GM13977 (cell line): ENCODE measurements around the gene GSN.

Source experiments
- DNase-seq: peaks from one replicate; pipeline ENCODE4 v3.0.0; 2012; ENCODE audit warnings: low spot score
- in situ Hi-C: fragments of 300-500 bp; cut with MboI; formaldehyde crosslinking; loops from one replicate; pipeline ENCODE4 v1.12.0; 2022; ENCODE audit warnings: low sequenced_read_pairs, low pct_unique_long_range_greater_than_20kb, mixed read lengths, inconsistent platforms; ENCODE audit not compliant: unreplicated experiment
- TF ChIP-seq, protein P1 (sequence below): IDR thresholded peaks from 2 replicates; pipeline ENCODE4 v1.5.1; 2012; ENCODE audit warnings: mild to moderate bottlenecking, control low read depth; ENCODE audit not compliant: insufficient read depth; ENCODE audit errors: extremely low read depth, missing control alignments

The GSN gene

DNA sequence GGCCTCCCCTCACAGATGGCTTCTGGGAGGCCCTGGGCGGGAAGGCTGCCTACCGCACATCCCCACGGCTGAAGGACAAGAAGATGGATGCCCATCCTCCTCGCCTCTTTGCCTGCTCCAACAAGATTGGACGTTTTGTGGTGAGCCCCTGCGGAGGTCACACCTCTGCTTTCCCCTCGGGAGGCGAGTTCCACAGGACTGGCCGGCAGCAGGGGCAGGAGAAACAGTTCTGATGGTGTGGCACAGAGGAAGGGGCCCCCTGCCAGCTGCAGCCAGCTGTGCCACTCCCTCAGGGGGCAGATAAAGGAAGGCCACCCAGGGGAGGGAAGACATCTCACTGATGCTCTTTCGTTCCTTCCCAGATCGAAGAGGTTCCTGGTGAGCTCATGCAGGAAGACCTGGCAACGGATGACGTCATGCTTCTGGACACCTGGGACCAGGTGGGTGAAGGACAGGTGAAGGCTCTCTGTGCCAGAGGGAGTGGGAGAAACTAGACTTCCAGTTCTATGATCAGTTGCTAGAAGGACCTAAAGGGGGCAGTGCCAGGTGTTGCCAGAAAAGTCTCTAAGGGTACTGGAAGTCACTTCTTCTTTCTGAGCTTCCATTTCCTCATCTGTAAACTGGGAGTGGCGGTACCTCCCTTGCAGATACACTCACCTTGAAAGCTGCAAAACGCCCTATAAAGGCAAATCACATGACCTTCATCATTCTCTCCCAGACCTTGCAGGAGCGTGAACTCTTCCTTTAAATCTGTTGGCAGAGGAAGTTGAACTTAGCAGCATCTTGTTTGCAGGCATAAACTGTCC lies 61.1 kb downstream of the GSN start:
- in situ Hi-C loops, result no loop called here
- DNase-seq, result peak; percentile 8
- TF ChIP-seq, protein P1, sequence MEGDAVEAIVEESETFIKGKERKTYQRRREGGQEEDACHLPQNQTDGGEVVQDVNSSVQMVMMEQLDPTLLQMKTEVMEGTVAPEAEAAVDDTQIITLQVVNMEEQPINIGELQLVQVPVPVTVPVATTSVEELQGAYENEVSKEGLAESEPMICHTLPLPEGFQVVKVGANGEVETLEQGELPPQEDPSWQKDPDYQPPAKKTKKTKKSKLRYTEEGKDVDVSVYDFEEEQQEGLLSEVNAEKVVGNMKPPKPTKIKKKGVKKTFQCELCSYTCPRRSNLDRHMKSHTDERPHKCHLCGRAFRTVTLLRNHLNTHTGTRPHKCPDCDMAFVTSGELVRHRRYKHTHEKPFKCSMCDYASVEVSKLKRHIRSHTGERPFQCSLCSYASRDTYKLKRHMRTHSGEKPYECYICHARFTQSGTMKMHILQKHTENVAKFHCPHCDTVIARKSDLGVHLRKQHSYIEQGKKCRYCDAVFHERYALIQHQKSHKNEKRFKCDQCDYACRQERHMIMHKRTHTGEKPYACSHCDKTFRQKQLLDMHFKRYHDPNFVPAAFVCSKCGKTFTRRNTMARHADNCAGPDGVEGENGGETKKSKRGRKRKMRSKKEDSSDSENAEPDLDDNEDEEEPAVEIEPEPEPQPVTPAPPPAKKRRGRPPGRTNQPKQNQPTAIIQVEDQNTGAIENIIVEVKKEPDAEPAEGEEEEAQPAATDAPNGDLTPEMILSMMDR, result no peak

DNA sequence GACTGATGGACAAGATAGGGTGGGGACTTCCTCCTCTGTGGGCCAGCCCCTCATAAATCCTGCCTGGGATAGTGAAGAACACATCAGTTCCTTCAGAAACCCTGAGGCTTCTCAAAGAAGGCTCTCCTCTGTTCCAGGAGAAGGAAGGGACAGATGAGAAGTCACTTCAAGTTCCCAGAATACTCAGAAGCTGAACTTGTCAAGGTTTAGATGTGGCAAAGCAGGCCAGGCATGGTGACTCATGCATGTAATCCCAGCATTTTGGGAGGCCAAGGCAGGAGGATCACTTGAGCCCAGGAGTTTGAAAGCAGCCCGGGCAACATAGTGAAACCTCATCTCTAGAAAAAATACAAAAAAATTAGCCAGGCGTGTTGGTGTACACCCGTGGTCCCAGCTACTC lies 63.6 kb downstream of the GSN start:
- in situ Hi-C loops, result no loop called here
- DNase-seq, result peak; percentile 3
- TF ChIP-seq, protein P1, result no peak

DNA sequence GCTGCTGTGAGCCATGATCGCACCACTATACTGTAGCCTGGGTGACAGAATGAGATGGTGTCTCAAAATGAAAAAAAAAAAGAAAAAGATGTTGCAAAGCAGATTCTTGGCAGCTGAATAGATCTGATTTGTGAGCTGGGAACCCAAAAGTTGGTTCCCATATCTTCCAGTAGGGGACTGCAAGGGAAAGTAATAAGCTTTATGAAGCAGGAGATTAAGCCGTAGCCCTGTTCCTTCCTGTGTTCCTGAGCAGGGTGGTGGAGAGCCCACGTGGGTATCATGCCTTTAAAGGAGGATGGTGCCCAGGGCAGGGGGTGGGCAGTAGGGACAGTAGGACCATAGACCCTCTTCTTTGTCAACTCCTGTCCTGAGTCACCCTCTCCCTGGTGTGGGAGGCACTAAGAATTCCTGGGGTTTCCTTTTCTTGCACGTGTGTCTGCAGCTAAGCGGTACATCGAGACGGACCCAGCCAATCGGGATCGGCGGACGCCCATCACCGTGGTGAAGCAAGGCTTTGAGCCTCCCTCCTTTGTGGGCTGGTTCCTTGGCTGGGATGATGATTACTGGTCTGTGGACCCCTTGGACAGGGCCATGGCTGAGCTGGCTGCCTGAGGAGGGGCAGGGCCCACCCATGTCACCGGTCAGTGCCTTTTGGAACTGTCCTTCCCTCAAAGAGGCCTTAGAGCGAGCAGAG lies 64.2 kb downstream of the GSN start:
- in situ Hi-C loops, result no loop called here
- TF ChIP-seq, protein P1, result no peak
- DNase-seq, result peak; percentile 7

DNA sequence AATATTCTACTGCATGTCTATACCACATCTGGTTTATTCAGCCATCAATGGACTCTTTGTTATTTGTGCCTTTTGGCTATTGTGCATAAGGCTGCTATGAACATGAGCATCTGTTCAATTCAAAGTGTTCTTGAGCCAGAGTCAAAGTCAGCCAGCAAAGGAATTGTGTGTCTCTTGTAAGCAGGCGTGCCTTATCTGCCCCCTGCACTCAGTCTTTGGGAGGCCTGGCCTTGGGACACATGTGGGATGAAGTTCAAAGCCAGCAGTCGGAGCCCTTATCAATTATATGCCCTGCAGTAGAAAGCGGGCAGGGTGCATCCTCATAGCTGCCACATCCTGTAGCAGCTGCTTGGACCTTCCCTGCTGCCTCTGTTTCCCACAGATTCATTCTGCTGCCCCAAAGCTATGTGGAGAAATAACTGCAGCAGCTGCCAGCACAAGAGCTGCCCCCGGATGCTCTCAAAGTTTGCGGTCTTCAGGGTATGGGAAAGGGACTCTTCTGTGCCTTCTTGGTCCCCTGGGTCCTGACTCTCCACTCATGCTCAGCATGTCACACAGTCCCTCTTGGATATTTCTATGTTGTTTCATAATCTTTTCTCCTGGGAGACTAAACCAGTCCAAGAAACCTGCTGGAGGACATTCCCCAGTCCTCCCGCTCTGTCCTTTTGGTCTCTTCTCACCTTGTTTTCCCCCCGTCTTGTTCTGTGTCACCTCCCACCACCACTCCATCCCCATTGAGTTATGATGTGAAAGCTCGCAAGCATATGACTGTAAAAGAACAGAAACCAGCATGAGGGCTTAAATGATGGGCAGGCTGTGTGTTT lies 66.2 kb downstream of the GSN start:
- in situ Hi-C loops, result no loop called here
- TF ChIP-seq, protein P1, result no peak
- no peak for DNase-seq

DNA sequence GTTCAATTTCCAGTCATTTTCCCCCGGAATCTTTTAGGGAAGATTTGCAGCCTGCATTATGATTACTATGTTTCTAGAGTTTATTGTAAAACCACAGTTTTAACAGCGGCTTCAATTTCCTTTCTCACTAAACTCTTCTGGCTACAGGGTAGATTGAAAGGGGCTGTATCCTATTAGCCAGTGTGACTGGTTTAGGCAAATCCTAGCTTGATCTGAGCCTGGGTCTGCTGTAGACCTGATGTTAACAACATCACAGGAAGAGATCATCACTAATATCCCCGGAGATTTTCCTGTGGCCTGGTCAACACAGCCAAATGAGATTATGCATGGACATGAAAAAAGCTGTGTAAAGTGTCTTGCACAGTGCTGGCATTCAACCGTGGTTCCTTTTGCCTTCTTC lies 68.7 kb downstream of the GSN start:
- no peak for DNase-seq
- TF ChIP-seq, protein P1, result no peak
- in situ Hi-C loops, result no loop called here

DNA sequence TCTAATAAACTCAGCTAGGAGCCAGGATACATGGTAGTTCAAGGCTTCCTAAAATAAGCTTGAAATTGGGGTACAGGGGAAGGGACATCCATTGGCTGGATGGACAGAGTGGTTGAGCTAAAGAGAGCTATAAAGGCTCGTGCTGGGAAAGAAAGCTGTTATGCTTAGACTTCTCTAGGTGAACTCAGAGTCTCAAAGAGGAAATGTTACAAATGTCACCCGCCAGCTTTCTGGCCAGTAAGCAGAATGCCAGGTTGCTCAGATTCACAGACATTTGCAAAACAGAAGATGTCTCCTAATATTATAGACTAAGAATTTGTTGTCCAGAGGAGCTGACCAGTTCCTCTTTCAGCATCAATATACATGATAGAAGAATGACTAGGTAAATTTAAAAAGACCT lies 71.5 kb downstream of the GSN start:
- TF ChIP-seq, protein P1, result no peak
- no peak for DNase-seq
- in situ Hi-C loops, result no loop called here
